ENCODE data around the gene CCDC178.

The CCDC178 gene

GRCh38 chr18:33330711-33331110, 109.8 kb downstream of the CCDC178 start:
- H3K4me2 ChIP-seq (ENCODE audit: low read length), result no peak overlapping the region
- no peak overlapping the region for H3K4me3 ChIP-seq (ENCODE audit: low read depth, low read length, poor library complexity, severe bottlenecking)
- no peaks in the 10 kb centered on the region for H4K20me1 ChIP-seq (ENCODE audit: insufficient read depth, low read length)
- no peaks in the 10 kb centered on the region for H3K4me1 ChIP-seq (ENCODE audit: insufficient read depth, low read length, severe bottlenecking)
- no peaks in the 10 kb centered on the region for H3K9me2 ChIP-seq (ENCODE audit: low read depth, low read length)
- TF ChIP-seq CTCF (IDR thresholded peaks at IDR 0.05; ENCODE audit: low read length), result no peak
- TF ChIP-seq EZH2 (IDR thresholded peaks at IDR 0.05; ENCODE audit: borderline replicate concordance, low read length), result no peak
- no peak overlapping the region for H2AFZ ChIP-seq (ENCODE audit: low read length)
- H3K79me2 ChIP-seq (ENCODE audit: insufficient read depth, low read length), result no peaks in the 10 kb centered on the region
- H3K36me3 ChIP-seq (ENCODE audit: insufficient read depth, low read length), result no peaks in the 10 kb centered on the region
- H3K9me3 ChIP-seq (ENCODE audit: low read length), result no peaks in the 10 kb centered on the region
- no peak overlapping the region for H3K27ac ChIP-seq (ENCODE audit: low read depth, low read length, poor library complexity, severe bottlenecking)
- no peak overlapping the region for H3K9ac ChIP-seq (ENCODE audit: low read length)
- no peaks in the 10 kb centered on the region for H3K27me3 ChIP-seq (ENCODE audit: insufficient read depth, low read length)
- H3F3A ChIP-seq (ENCODE audit: insufficient read depth, low read length), result no peaks in the 10 kb centered on the region

- no peaks in the 10 kb centered on the region for H3F3A ChIP-seq (ENCODE audit: insufficient read depth, low read length)
- no peaks in the 10 kb centered on the region for H3K9me2 ChIP-seq (ENCODE audit: low read depth, low read length)
- H3K9me3 ChIP-seq (ENCODE audit: low read length), result no peaks in the 10 kb centered on the region
- no peaks in the 10 kb centered on the region for H3K27me3 ChIP-seq (ENCODE audit: insufficient read depth, low read length)
- no peak for TF ChIP-seq CTCF (IDR thresholded peaks at IDR 0.05; ENCODE audit: low read length)
- no peak for TF ChIP-seq EZH2 (IDR thresholded peaks at IDR 0.05; ENCODE audit: borderline replicate concordance, low read length)
- no peak overlapping the region for H3K4me2 ChIP-seq (ENCODE audit: low read length)
- H3K4me1 ChIP-seq (ENCODE audit: insufficient read depth, low read length, severe bottlenecking), result no peaks in the 10 kb centered on the region
- H3K36me3 ChIP-seq (ENCODE audit: insufficient read depth, low read length), result no peaks in the 10 kb centered on the region
- H2AFZ ChIP-seq (ENCODE audit: low read length), result no peak overlapping the region
- no peak overlapping the region for H3K27ac ChIP-seq (ENCODE audit: low read depth, low read length, poor library complexity, severe bottlenecking)
- no peak overlapping the region for H3K4me3 ChIP-seq (ENCODE audit: low read depth, low read length, poor library complexity, severe bottlenecking)
- H4K20me1 ChIP-seq (ENCODE audit: insufficient read depth, low read length), result no peaks in the 10 kb centered on the region
- H3K9ac ChIP-seq (ENCODE audit: low read length), result no peak overlapping the region
- H3K79me2 ChIP-seq (ENCODE audit: insufficient read depth, low read length), result no peaks in the 10 kb centered on the region
Measured at GRCh38 chr18:33326975-33327374, 113.5 kb downstream of the CCDC178 start.

- TF ChIP-seq CTCF (IDR thresholded peaks at IDR 0.05; ENCODE audit: low read length) (no peak), EZH2 (IDR thresholded peaks at IDR 0.05; ENCODE audit: borderline replicate concordance, low read length) (no peak)
- H4K20me1 ChIP-seq (ENCODE audit: insufficient read depth, low read length), result no peaks in the 10 kb centered on the region
- no peak overlapping the region for H3K9ac ChIP-seq (ENCODE audit: low read length)
- H3F3A ChIP-seq (ENCODE audit: insufficient read depth, low read length), result no peaks in the 10 kb centered on the region
- no peaks in the 10 kb centered on the region for H3K9me3 ChIP-seq (ENCODE audit: low read length)
- no peak overlapping the region for H2AFZ ChIP-seq (ENCODE audit: low read length)
- no peak overlapping the region for H3K4me3 ChIP-seq (ENCODE audit: low read depth, low read length, poor library complexity, severe bottlenecking)
- H3K27ac ChIP-seq (ENCODE audit: low read depth, low read length, poor library complexity, severe bottlenecking), result no peak overlapping the region
- H3K27me3 ChIP-seq (ENCODE audit: insufficient read depth, low read length), result no peaks in the 10 kb centered on the region
- no peaks in the 10 kb centered on the region for H3K4me1 ChIP-seq (ENCODE audit: insufficient read depth, low read length, severe bottlenecking)
- H3K36me3 ChIP-seq (ENCODE audit: insufficient read depth, low read length), result no peaks in the 10 kb centered on the region
- no peak overlapping the region for H3K4me2 ChIP-seq (ENCODE audit: low read length)
- H3K9me2 ChIP-seq (ENCODE audit: low read depth, low read length), result no peaks in the 10 kb centered on the region
- H3K79me2 ChIP-seq (ENCODE audit: insufficient read depth, low read length), result no peaks in the 10 kb centered on the region
Measured at GRCh38 chr18:33317640-33318039, 122.9 kb downstream of the CCDC178 start.
